OCI-LY3 (cell line): ENCODE data around the gene MAD1L1.

Experiments
- H2AFZ ChIP-seq: fragments of 200-600, 300-600 bp; shearing (Covaris generic); 2 replicates; pipeline ENCODE4 v1.6.0; 2014; ENCODE audit warnings: antibody characterized with exemption, low read depth, low read length
- H3K27ac ChIP-seq: fragments of 200-600, 300-600 bp; sonication (generic); 2 replicates; pipeline ENCODE4 v1.5.1; 2014; ENCODE audit warnings: mild to moderate bottlenecking, low read length, moderate library complexity, mixed read lengths
- H3K27me3 ChIP-seq: fragments of 200-600, 300-600 bp; sonication (generic); 2 replicates; pipeline ENCODE4 v1.6.1; 2014; ENCODE audit warnings: low read depth, low read length, mixed read lengths
- H3K36me3 ChIP-seq: fragments of 200-600, 300-600 bp; sonication (generic); replicated peaks from 2 replicates; pipeline ENCODE3; 2014; ENCODE audit warnings: low read depth, low read length, mixed read lengths
- H3K4me1 ChIP-seq: fragments of 300-600, 200-600 bp; sonication (generic); 2 replicates; pipeline ENCODE4 v1.6.1; 2014; ENCODE audit warnings: low read length, mixed read lengths
- H3K4me2 ChIP-seq: fragments of 200-600, 300-600 bp; sonication (generic); 2 replicates; pipeline ENCODE4 v1.6.1; 2014; ENCODE audit warnings: low read length, mixed read lengths
- H3K4me3 ChIP-seq: fragments of 300-600, 200-600 bp; sonication (generic); 2 replicates; pipeline ENCODE4 v1.5.1; 2014; ENCODE audit warnings: antibody characterized with exemption, mild to moderate bottlenecking, low read length, moderate library complexity
- H3K79me2 ChIP-seq: fragments of 300-600, 200-600 bp; shearing (Covaris generic); 2 replicates; pipeline ENCODE4 v1.6.1; 2014; ENCODE audit warnings: mild to moderate bottlenecking, low read length, mixed read lengths
- H3K9ac ChIP-seq: fragments of 300-600, 200-600 bp; shearing (Covaris generic); 2 replicates; pipeline ENCODE4 v1.6.0; 2014; ENCODE audit warnings: mild to moderate bottlenecking, low read length, moderate library complexity
- H3K9me3 ChIP-seq: fragments of 200-600, 300-600 bp; shearing (Covaris generic); 2 replicates; pipeline ENCODE4 v1.6.1; 2014; ENCODE audit warnings: low read length, mixed read lengths; ENCODE audit not compliant: insufficient read depth
- H4K20me1 ChIP-seq: fragments of 200-600, 300-600 bp; sonication (generic); 2 replicates; pipeline ENCODE4 v1.6.1; 2016; ENCODE audit warnings: low read length, mixed read lengths; ENCODE audit not compliant: insufficient read depth
- EZH2phosphoT487 ChIP-seq: fragments of 200-600 bp; shearing (Covaris generic); IDR thresholded peaks from 2 replicates; pipeline ENCODE4 v1.6.1; 2018; ENCODE audit warnings: antibody characterized with exemption, mixed run types, low read depth
- TF ChIP-seq, protein P1 (sequence below): fragments of 200-600, 300-600 bp; sonication (generic); IDR thresholded peaks from 2 replicates; pipeline ENCODE4 v1.5.1; 2014; ENCODE audit warnings: antibody characterized with exemption, low read length, low read depth

The MAD1L1 gene

GRCh38 chr7:1992554-1992953 is 240.2 kb downstream of the MAD1L1 start:
- no peak overlapping the region for H2AFZ ChIP-seq
- no peaks in the 10 kb centered on the region for H3K36me3 ChIP-seq
- H3K9ac ChIP-seq = no peak overlapping the region
- no peaks in the 10 kb centered on the region for H3K9me3 ChIP-seq
- H4K20me1 ChIP-seq = no peaks in the 10 kb centered on the region
- no peaks in the 10 kb centered on the region for H3K27me3 ChIP-seq
- H3K27ac ChIP-seq = no peak overlapping the region
- TF ChIP-seq EZH2phosphoT487 = no peak
- TF ChIP-seq, protein P1, sequence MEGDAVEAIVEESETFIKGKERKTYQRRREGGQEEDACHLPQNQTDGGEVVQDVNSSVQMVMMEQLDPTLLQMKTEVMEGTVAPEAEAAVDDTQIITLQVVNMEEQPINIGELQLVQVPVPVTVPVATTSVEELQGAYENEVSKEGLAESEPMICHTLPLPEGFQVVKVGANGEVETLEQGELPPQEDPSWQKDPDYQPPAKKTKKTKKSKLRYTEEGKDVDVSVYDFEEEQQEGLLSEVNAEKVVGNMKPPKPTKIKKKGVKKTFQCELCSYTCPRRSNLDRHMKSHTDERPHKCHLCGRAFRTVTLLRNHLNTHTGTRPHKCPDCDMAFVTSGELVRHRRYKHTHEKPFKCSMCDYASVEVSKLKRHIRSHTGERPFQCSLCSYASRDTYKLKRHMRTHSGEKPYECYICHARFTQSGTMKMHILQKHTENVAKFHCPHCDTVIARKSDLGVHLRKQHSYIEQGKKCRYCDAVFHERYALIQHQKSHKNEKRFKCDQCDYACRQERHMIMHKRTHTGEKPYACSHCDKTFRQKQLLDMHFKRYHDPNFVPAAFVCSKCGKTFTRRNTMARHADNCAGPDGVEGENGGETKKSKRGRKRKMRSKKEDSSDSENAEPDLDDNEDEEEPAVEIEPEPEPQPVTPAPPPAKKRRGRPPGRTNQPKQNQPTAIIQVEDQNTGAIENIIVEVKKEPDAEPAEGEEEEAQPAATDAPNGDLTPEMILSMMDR = no peak
- H3K79me2 ChIP-seq = no peaks in the 10 kb centered on the region
- no peak overlapping the region for H3K4me3 ChIP-seq
- no peak overlapping the region for H3K4me2 ChIP-seq
- H3K4me1 ChIP-seq = no peaks in the 10 kb centered on the region

DNA sequence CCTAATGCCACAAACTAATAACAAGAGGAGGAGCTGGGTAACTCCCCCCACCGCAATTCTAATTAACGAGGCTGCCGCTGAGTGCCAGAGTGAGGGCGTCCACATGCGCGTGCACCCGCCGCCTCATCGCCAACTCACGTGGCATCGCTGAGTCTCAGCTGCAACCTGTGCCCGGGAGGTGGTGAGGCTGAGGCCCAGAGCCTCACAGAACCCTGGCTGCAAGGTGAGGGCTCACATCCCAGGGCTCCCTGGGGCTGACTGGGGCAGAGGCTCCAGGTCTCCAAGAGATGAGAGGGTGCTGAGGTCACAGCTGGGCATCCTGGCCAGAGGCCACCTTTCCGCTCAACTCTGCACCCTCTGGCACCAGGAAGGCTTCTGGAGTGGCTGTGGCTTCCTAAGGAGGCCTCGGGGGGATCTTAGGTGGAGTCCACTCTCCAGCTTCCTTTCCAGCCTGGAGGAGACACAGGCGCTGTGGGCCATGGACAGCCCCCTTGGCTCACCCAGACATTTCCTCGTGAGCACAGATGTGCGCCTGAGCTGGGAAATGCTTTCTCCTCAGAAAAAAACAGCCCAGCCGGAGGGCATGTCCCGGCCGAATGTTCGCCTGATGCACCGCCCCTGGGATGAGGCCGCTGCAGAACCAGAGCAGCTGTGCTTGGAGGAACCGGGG is 242.6 kb downstream of the MAD1L1 start:
- H3K4me3 ChIP-seq = no peak overlapping the region
- H3K4me2 ChIP-seq = no peak overlapping the region
- H4K20me1 ChIP-seq = no peaks in the 10 kb centered on the region
- no peak overlapping the region for H2AFZ ChIP-seq
- H3K9me3 ChIP-seq = no peaks in the 10 kb centered on the region
- no peaks in the 10 kb centered on the region for H3K36me3 ChIP-seq
- H3K4me1 ChIP-seq = no peaks in the 10 kb centered on the region
- H3K27ac ChIP-seq = no peak overlapping the region
- TF ChIP-seq, protein P1 = no peak
- no peak for TF ChIP-seq EZH2phosphoT487
- H3K79me2 ChIP-seq = no peaks in the 10 kb centered on the region
- H3K27me3 ChIP-seq = no peaks in the 10 kb centered on the region
- no peak overlapping the region for H3K9ac ChIP-seq

DNA sequence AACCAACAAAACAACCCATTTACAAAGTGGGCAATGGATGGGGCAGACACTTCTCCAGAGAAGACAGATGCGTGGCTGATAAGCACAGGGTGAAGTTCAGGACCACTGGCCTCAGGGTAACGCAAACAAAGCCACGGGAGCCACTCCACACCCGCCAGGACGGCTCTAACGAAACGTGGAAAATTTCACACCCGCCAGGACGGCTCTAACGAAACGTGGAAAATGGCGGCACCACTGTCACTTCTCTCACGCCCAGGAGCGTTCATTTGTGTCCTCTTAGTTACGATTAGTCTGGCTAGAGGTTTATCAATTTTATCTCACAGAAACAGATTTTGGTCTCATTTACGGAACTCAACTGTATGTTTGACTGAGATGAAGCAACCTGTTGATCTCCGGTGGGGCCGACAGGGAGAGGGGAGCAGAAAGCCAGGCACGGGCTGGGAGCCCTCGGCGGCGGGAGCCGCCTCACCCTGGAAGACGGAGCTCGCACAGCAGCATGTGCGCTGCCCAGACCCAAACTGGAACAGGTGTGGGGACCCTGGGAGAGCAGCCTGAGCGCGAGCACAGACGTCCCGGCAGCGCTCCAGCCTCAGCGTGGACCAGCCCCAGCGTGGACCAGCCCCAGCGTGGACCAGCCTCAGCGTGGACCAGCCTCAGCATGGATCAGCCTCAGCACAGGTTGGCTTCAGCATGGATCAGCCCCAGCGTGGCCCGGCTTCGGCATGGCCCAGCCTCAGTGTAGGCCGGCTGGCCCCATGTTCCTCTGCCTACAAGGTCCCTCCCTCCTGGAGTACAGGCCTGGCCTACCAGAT is 243.5 kb downstream of the MAD1L1 start:
- Histone ChIP-seq H4K20me1 (no peaks in the 10 kb centered on the region), H2AFZ (no peak overlapping the region), H3K4me1 (no peaks in the 10 kb centered on the region), H3K9ac (no peak overlapping the region), H3K4me2 (no peak overlapping the region), H3K9me3 (no peaks in the 10 kb centered on the region), H3K79me2 (no peaks in the 10 kb centered on the region), H3K4me3 (no peak overlapping the region), H3K36me3 (no peaks in the 10 kb centered on the region), H3K27ac (no peak overlapping the region), H3K27me3 (no peaks in the 10 kb centered on the region)
- TF ChIP-seq, protein P1 = no peak
- TF ChIP-seq EZH2phosphoT487 = no peak

DNA sequence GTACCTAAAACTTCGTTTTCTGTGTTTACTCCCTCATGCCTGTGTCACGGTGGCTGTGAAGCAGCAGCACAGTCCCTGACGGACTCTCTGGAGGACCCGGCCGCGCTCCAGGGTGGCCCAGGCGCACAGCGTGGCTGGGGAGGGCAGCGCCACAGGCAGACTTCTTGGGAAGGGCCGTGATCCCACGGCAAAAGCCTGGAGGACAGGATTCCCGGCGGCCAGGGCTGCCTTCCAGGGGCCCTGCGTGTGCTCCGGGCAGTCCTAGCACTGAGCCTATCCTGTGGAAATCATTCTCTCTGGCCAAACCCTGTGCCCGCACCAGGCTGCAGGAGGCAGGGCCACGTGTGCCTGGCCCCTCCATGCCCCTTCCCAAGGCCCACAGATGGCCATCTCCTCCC is 244.2 kb downstream of the MAD1L1 start:
- no peak overlapping the region for H3K4me2 ChIP-seq
- H3K9ac ChIP-seq = no peak overlapping the region
- no peaks in the 10 kb centered on the region for H4K20me1 ChIP-seq
- TF ChIP-seq EZH2phosphoT487 = no peak
- TF ChIP-seq, protein P1 = no peak
- no peaks in the 10 kb centered on the region for H3K27me3 ChIP-seq
- H3K4me3 ChIP-seq = no peak overlapping the region
- no peak overlapping the region for H2AFZ ChIP-seq
- no peak overlapping the region for H3K27ac ChIP-seq
- no peaks in the 10 kb centered on the region for H3K9me3 ChIP-seq
- no peaks in the 10 kb centered on the region for H3K4me1 ChIP-seq
- no peaks in the 10 kb centered on the region for H3K79me2 ChIP-seq
- H3K36me3 ChIP-seq = no peaks in the 10 kb centered on the region
